GM23248 (cell line): ENCODE results near the gene FEV. TPM values are rescaled to one million over a fixed set of nuclear protein-coding genes. Genes with fewer than 3 reads are reported as not detected.

ENCODE experiments used
- DNase-seq: peaks from one replicate; pipeline ENCODE4 v3.0.0-alpha.2; 2015
- H2AFZ ChIP-seq: fragments of 200-600 bp; sonication (generic); 2 replicates; pipeline ENCODE4 v1.6.1; 2016; ENCODE audit warnings: antibody characterized with exemption
- H3F3A ChIP-seq: fragments of 200-600 bp; sonication (generic); 2 replicates; pipeline ENCODE4 v1.6.1; 2016; ENCODE audit warnings: mild to moderate bottlenecking, antibody characterized with exemption, mixed run types; ENCODE audit not compliant: insufficient read depth
- H3K27ac ChIP-seq: fragments of 200-600 bp; sonication (generic); 2 replicates; pipeline ENCODE4 v1.5.1; 2016; ENCODE audit warnings: mild to moderate bottlenecking
- H3K27me3 ChIP-seq: fragments of 200-600 bp; sonication (generic); replicated peaks from 2 replicates; pipeline ENCODE4 v1.6.1; 2016; ENCODE audit warnings: mild to moderate bottlenecking; ENCODE audit not compliant: insufficient read depth
- H3K36me3 ChIP-seq: fragments of 200-600 bp; sonication (generic); 2 replicates; pipeline ENCODE4 v1.6.1; 2016; ENCODE audit warnings: low read depth, mild to moderate bottlenecking
- H3K4me1 ChIP-seq: fragments of 200-600 bp; sonication (generic); 2 replicates; pipeline ENCODE4 v1.6.1; 2016; ENCODE audit warnings: mild to moderate bottlenecking; ENCODE audit not compliant: insufficient read depth
- H3K4me2 ChIP-seq: fragments of 200-600 bp; sonication (generic); one replicate; pipeline ENCODE4 v1.6.1; 2016; ENCODE audit warnings: mild to moderate bottlenecking; ENCODE audit not compliant: unreplicated experiment
- H3K4me3 ChIP-seq: fragments of 200-600 bp; sonication (generic); 2 replicates; pipeline ENCODE4 v1.5.1; 2016; ENCODE audit warnings: mild to moderate bottlenecking
- H3K79me2 ChIP-seq: fragments of 200-600 bp; sonication (generic); 2 replicates; pipeline ENCODE4 v1.6.1; 2016; ENCODE audit warnings: mild to moderate bottlenecking; ENCODE audit not compliant: insufficient read depth
- H3K9ac ChIP-seq: fragments of 200-600 bp; sonication (generic); 2 replicates; pipeline ENCODE4 v1.6.1; 2016; ENCODE audit warnings: mild to moderate bottlenecking
- H3K9me2 ChIP-seq: fragments of 200-600 bp; sonication (generic); 2 replicates; pipeline ENCODE4 v1.6.1; 2016; ENCODE audit warnings: mixed run types, mild to moderate bottlenecking, moderate library complexity; ENCODE audit not compliant: insufficient read depth
- H3K9me3 ChIP-seq: fragments of 200-600 bp; sonication (generic); one replicate; pipeline ENCODE4 v1.6.1; 2017; ENCODE audit warnings: low read depth
- H4K20me1 ChIP-seq: fragments of 200-600 bp; sonication (generic); 2 replicates; pipeline ENCODE4 v1.6.0; 2016; ENCODE audit not compliant: insufficient read depth
- EZH2 ChIP-seq: fragments of 200-600 bp; sonication (generic); IDR thresholded peaks from 2 replicates; pipeline ENCODE4 v1.6.1; 2018; ENCODE audit warnings: antibody characterized with exemption, mild to moderate bottlenecking; ENCODE audit not compliant: insufficient read depth, poor library complexity, severe bottlenecking
- EZH2phosphoT487 ChIP-seq: fragments of 200-600 bp; sonication (generic); IDR thresholded peaks from 2 replicates; pipeline ENCODE4 v1.6.1; 2018; ENCODE audit warnings: antibody characterized with exemption, moderate library complexity, mild to moderate bottlenecking, low read depth; ENCODE audit not compliant: insufficient read depth
- WGBS, 2 experiments: methylation state at CpG; one replicate each; pipeline ENCODE4 v1.1.6; 2015 to 2017; ENCODE audit warnings: low lambda C conversion rate in 2 of 2, low coverage in 1 of 2; ENCODE audit errors: missing lambda C conversion rate in 2 of 2; 5-methylcytosine and 5-hydroxymethylcytosine counted together
- in situ Hi-C: fragments of 300-500 bp; cut with MboI; formaldehyde crosslinking; loops from 2 replicates; pipeline ENCODE4 v1.15.0; 2020
- polyA plus RNA-seq: library from polyadenylated mRNA; unstranded; fragments of >200 nt; fragmentation: Nextera tagmentation; extraction: Ambion mirVana; gene quantifications from 2 replicates; pipeline ENCODE4 v1.2.1, GENCODE V29; 2016
- total RNA-seq: library from RNA; depleted of rRNA; stranded (reverse); fragments of >200 nt; shearing (Covaris generic); gene quantifications from 2 replicates; pipeline ENCODE4 v1.2.3, GENCODE V29; 2014

Gene FEV
- total and polyA plus RNA-seq, 2 experiments from 2014 or later, result not detected

- H3K4me3 ChIP-seq, result no peak overlapping the region
- H2AFZ ChIP-seq, result no peak overlapping the region
- no peaks in the 10 kb centered on the region for H4K20me1 ChIP-seq
- in situ Hi-C loops, result no loop called here
- H3K9me2 ChIP-seq, result no peaks in the 10 kb centered on the region
- no peaks in the 10 kb centered on the region for H3K79me2 ChIP-seq
- H3F3A ChIP-seq, result no peaks in the 10 kb centered on the region
- H3K27me3 ChIP-seq, result peaks cover 44% of the 10 kb centered on the region
- no peak overlapping the region for H3K4me2 ChIP-seq
- H3K36me3 ChIP-seq, result no peaks in the 10 kb centered on the region
- WGBS, 2 experiments, result 65 to 100% methylated on average over 1 of the region's 1 CpG
- no peak overlapping the region for H3K27ac ChIP-seq
- no peaks in the 10 kb centered on the region for H3K4me1 ChIP-seq
- no peak for TF ChIP-seq EZH2phosphoT487
- no peak for TF ChIP-seq EZH2
- no peaks in the 10 kb centered on the region for H3K9me3 ChIP-seq
- DNase-seq, result no peak
- no peak overlapping the region for H3K9ac ChIP-seq
Measured at GRCh38 chr2:218958276-218958675, 26.7 kb downstream of the FEV start.

- TF ChIP-seq EZH2 (no peak), EZH2phosphoT487 (no peak)
- Histone ChIP-seq H3K4me1 (no peaks in the 10 kb centered on the region), H3K27ac (no peak overlapping the region), H3K4me2 (no peak overlapping the region), H2AFZ (no peak overlapping the region), H3K36me3 (no peaks in the 10 kb centered on the region), H4K20me1 (no peaks in the 10 kb centered on the region), H3K4me3 (no peak overlapping the region), H3K9me3 (no peaks in the 10 kb centered on the region), H3K27me3 (peaks cover 46% of the 10 kb centered on the region), H3K9me2 (no peaks in the 10 kb centered on the region), H3K79me2 (no peaks in the 10 kb centered on the region), H3K9ac (no peak overlapping the region), H3F3A (no peaks in the 10 kb centered on the region)
- WGBS, 2 experiments, result 54 to 55% methylated on average over 4 of the region's 4 CpGs
- no peak for DNase-seq
- in situ Hi-C loops, result no loop called here
Measured at GRCh38 chr2:218957671-218958070, 27.3 kb downstream of the FEV start.

GRCh38 chr2:218956039-218956438 is 28.9 kb downstream of the FEV start:
- in situ Hi-C loops, result no loop called here
- Histone ChIP-seq H3K36me3 (no peaks in the 10 kb centered on the region), H3K9ac (no peak overlapping the region), H3K9me3 (no peaks in the 10 kb centered on the region), H3K4me3 (no peak overlapping the region), H3K4me1 (no peaks in the 10 kb centered on the region), H4K20me1 (no peaks in the 10 kb centered on the region), H3K27me3 (peaks cover 34% of the 10 kb centered on the region), H3K27ac (no peak overlapping the region), H3K79me2 (no peaks in the 10 kb centered on the region), H3F3A (no peaks in the 10 kb centered on the region), H2AFZ (no peak overlapping the region), H3K4me2 (no peak overlapping the region), H3K9me2 (no peaks in the 10 kb centered on the region)
- TF ChIP-seq EZH2 (no peak), EZH2phosphoT487 (no peak)
- 0 to 4% methylated on average over 1 of the region's 1 CpG for WGBS, 2 experiments
- no peak for DNase-seq

GRCh38 chr2:218954541-218955300 is 30.3 kb downstream of the FEV start:
- Histone ChIP-seq H3K4me3 (no peak overlapping the region), H3K9me3 (no peaks in the 10 kb centered on the region), H3K27ac (no peak overlapping the region), H3K27me3 (peaks cover 29% of the 10 kb centered on the region), H3K9ac (no peak overlapping the region), H3K4me2 (no peak overlapping the region), H2AFZ (no peak overlapping the region), H3F3A (no peaks in the 10 kb centered on the region), H3K4me1 (no peaks in the 10 kb centered on the region), H4K20me1 (no peaks in the 10 kb centered on the region), H3K36me3 (no peaks in the 10 kb centered on the region), H3K9me2 (no peaks in the 10 kb centered on the region), H3K79me2 (no peaks in the 10 kb centered on the region)
- TF ChIP-seq EZH2 (no peak), EZH2phosphoT487 (no peak)
- 54 to 55% methylated on average over 8 of the region's 8 CpGs for WGBS, 2 experiments
- in situ Hi-C loops, result no loop called here
- no peak for DNase-seq
